Glutamatergic neuron (in vitro differentiated cells): Measurements from ENCODE around the gene PLXDC2. TPM values are rescaled to one million over a fixed set of nuclear protein-coding genes. Genes with fewer than 3 reads are reported as not detected.

ENCODE experiments used
- DNase-seq: peaks from one replicate; pipeline ENCODE4 v3.0.0; 2022
- H3K27ac Mint-ChIP-seq: one replicate; pipeline ENCODE4 v1.8.0; 2020; ENCODE audit warnings: mild to moderate bottlenecking, mixed read lengths, inconsistent platforms; ENCODE audit not compliant: unreplicated experiment
- H3K27me3 Mint-ChIP-seq: one replicate; pipeline ENCODE4 v1.8.0; 2020; ENCODE audit warnings: mild to moderate bottlenecking, moderate library complexity, mixed read lengths, inconsistent platforms; ENCODE audit not compliant: unreplicated experiment
- H3K36me3 Mint-ChIP-seq: one replicate; pipeline ENCODE4 v1.8.0; 2020; ENCODE audit warnings: mild to moderate bottlenecking, mixed read lengths, inconsistent platforms; ENCODE audit not compliant: unreplicated experiment
- H3K4me1 Mint-ChIP-seq: one replicate; pipeline ENCODE4 v1.8.0; 2020; ENCODE audit warnings: mild to moderate bottlenecking, low read depth, mixed read lengths, inconsistent platforms; ENCODE audit not compliant: unreplicated experiment
- H3K4me3 Mint-ChIP-seq: one replicate; pipeline ENCODE4 v1.8.0; 2020; ENCODE audit warnings: mild to moderate bottlenecking, mixed read lengths, inconsistent platforms; ENCODE audit not compliant: unreplicated experiment
- H3K9me3 Mint-ChIP-seq: one replicate; pipeline ENCODE4 v1.8.0; 2020; ENCODE audit warnings: mild to moderate bottlenecking, moderate library complexity, mixed read lengths, inconsistent platforms; ENCODE audit not compliant: unreplicated experiment
- total RNA-seq: library from RNA; stranded (reverse); fragmentation: NEBNext Ultra II Directional; extraction: Animal tissue kit (Norgen Biotek cat#: 25700); gene quantifications from one replicate; pipeline ENCODE4 v1.2.1, GENCODE V29; 2021; ENCODE audit not compliant: unreplicated experiment
- TF ChIP-seq, protein P1 (sequence below): fragments of 200-600 bp; sonication (generic); IDR thresholded peaks from one replicate; pipeline ENCODE4 v1.5.0; 2021; ENCODE audit not compliant: partially characterized antibody, unreplicated experiment

The PLXDC2 gene
- total RNA-seq, 1 donor from 2014 or later: 3.9 TPM

DNA sequence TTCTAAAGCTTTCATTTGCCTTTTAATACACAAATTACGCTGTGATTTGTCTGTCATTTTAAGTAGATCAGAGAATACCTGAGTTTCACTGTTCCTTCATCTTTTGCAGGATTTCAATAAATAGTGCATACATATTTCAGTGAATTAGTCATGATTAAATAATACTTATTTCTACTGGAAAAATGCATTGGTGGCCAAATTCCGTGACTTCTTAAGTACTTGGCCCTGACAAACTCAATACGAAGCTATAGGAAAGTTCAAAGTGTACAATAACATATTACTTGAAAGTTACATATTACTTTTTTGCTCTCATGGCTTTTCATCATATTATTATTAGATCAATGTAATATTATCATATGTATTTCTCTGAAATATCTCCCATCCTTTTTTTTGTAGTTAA, 16.1 kb upstream of the PLXDC2 start:
- Mint-ChIP-seq H3K9me3 (no peaks in the 10 kb centered on the region), H3K27me3 (peaks cover 1% of the 10 kb centered on the region), H3K36me3 (no peaks in the 10 kb centered on the region), H3K4me3 (no peak overlapping the region), H3K27ac (no peak overlapping the region), H3K4me1 (no peaks in the 10 kb centered on the region)
- DNase-seq: no peak
- TF ChIP-seq, protein P1, sequence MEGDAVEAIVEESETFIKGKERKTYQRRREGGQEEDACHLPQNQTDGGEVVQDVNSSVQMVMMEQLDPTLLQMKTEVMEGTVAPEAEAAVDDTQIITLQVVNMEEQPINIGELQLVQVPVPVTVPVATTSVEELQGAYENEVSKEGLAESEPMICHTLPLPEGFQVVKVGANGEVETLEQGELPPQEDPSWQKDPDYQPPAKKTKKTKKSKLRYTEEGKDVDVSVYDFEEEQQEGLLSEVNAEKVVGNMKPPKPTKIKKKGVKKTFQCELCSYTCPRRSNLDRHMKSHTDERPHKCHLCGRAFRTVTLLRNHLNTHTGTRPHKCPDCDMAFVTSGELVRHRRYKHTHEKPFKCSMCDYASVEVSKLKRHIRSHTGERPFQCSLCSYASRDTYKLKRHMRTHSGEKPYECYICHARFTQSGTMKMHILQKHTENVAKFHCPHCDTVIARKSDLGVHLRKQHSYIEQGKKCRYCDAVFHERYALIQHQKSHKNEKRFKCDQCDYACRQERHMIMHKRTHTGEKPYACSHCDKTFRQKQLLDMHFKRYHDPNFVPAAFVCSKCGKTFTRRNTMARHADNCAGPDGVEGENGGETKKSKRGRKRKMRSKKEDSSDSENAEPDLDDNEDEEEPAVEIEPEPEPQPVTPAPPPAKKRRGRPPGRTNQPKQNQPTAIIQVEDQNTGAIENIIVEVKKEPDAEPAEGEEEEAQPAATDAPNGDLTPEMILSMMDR: no peak

DNA sequence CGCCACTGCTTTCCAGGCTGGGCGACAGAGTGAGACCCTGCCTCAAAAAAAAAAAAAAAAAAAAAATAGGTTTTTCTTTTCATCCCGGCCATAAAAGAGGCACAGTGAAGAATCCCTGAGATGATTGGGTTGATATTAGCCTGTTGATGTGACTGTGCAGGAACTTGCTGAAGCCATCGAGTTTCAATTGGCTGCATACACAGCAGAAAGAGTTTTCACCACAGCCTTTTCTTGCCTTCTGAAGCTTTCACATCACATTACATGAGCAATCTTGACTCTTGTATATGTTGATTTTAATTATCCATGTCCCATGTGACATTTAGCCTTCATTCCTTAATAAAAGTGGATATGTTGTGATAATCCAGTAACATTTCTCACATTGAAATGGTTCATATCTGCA, 14.9 kb upstream of the PLXDC2 start:
- no peak overlapping the region for H3K27ac Mint-ChIP-seq
- peaks cover 1% of the 10 kb centered on the region for H3K9me3 Mint-ChIP-seq
- no peak overlapping the region for H3K4me3 Mint-ChIP-seq
- TF ChIP-seq, protein P1: no peak
- no peaks in the 10 kb centered on the region for H3K36me3 Mint-ChIP-seq
- DNase-seq: no peak
- H3K27me3 Mint-ChIP-seq: peaks cover 4% of the 10 kb centered on the region
- H3K4me1 Mint-ChIP-seq: no peaks in the 10 kb centered on the region

DNA sequence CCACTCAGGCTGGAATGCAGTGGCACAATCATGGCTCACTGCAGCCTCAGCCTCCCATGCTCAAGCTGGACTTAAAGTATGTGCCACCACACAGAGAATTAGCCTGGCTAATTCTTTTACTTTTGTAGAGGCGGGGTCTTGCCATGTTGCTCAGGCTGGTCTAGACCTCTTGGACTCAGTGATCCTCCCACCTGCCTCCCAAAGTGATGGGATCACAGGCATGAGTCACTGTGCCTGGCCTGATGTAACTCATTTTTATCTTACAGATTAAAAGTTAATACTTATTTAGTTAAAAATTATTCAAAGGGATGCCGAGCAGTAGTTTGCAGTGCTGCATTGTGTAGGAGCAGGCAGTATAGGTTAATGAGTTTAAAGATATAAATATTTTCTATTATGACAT, 12.6 kb upstream of the PLXDC2 start:
- peaks cover 1% of the 10 kb centered on the region for H3K9me3 Mint-ChIP-seq
- H3K27me3 Mint-ChIP-seq: peaks cover 2% of the 10 kb centered on the region
- no peaks in the 10 kb centered on the region for H3K36me3 Mint-ChIP-seq
- H3K4me1 Mint-ChIP-seq: no peaks in the 10 kb centered on the region
- no peak overlapping the region for H3K4me3 Mint-ChIP-seq
- no peak for DNase-seq
- no peak overlapping the region for H3K27ac Mint-ChIP-seq
- TF ChIP-seq, protein P1: no peak

DNA sequence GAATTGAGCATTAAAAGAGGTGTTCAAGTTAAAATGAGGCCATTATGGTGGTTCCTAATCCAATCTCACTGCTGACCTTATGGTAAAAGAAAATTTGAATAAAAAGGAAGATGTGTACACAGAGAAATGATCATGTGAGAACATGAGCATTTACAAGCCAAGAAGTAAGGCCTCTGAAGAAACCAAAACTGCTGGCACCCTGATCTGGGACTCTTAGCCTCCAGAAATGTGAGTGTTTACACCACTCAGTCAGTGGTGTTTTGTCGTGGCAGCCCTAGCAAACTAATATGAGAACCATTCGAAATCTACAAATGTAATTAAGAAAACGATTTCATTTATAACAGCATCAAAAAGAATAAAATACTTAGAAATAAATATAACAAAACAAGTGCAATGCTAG, 6.8 kb upstream of the PLXDC2 start:
- H3K27ac Mint-ChIP-seq: no peak overlapping the region
- H3K27me3 Mint-ChIP-seq: peaks cover 2% of the 10 kb centered on the region
- TF ChIP-seq, protein P1: no peak
- DNase-seq: no peak
- no peaks in the 10 kb centered on the region for H3K36me3 Mint-ChIP-seq
- no peaks in the 10 kb centered on the region for H3K4me1 Mint-ChIP-seq
- H3K4me3 Mint-ChIP-seq: no peak overlapping the region
- peaks cover 1% of the 10 kb centered on the region for H3K9me3 Mint-ChIP-seq

DNA sequence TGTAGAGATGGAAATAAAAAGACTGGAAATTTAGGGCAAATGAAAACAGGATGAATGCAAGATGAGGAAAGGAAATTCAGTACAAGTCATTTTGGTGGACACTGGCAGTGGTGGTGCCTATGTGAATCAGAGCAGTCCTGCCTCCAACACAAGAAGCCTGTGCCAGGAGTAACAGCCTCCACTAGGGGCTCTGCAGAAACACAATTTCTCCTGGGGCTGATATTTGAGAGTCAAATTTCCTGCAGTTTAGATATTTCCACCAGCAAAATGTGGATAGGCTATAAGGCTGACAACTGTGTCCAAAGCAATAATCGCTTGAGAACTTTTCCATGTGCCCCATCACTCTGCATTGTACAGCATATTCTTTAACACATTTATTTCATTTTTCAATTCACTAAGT, 4.7 kb upstream of the PLXDC2 start:
- Mint-ChIP-seq H3K9me3 (no peaks in the 10 kb centered on the region), H3K27me3 (no peaks in the 10 kb centered on the region), H3K27ac (no peak overlapping the region), H3K4me3 (no peak overlapping the region), H3K36me3 (no peaks in the 10 kb centered on the region), H3K4me1 (no peaks in the 10 kb centered on the region)
- TF ChIP-seq, protein P1: peak; percentile 47
- DNase-seq: peak; percentile 35
